Esophagus (tissue), 2 donors: ENCODE data around the gene CASKIN1. TPM values are rescaled to one million over a fixed set of nuclear protein-coding genes. Genes with fewer than 3 reads are reported as not detected.

ENCODE experiments used
- H3K27ac ChIP-seq, 2 donors: one replicate each; pipeline ENCODE4 v1.5.1; 2013; ENCODE audit warnings: low read depth in 2 of 2, mild to moderate bottlenecking in 2 of 2, inconsistent platforms in 1 of 2, low read length in 1 of 2, moderate library complexity in 1 of 2
- H3K27me3 ChIP-seq, 2 donors: one replicate each; pipeline ENCODE4 v1.6.1; 2013; ENCODE audit warnings: low read length in 2 of 2, control low read depth in 1 of 2, mild to moderate bottlenecking in 1 of 2; ENCODE audit not compliant: insufficient read depth in 2 of 2, control insufficient read depth in 1 of 2
- H3K36me3 ChIP-seq, 2 donors: one replicate each; pipeline ENCODE4 v1.6.1; 2013; ENCODE audit warnings: low read length in 1 of 2; ENCODE audit not compliant: control insufficient read depth in 2 of 2, insufficient read depth in 2 of 2
- H3K4me1 ChIP-seq, 2 donors: one replicate each; pipeline ENCODE4 v1.6.1; 2013; ENCODE audit warnings: low read length in 1 of 2; ENCODE audit not compliant: control insufficient read depth in 2 of 2, insufficient read depth in 2 of 2
- H3K4me3 ChIP-seq, 2 donors: one replicate each; pipeline ENCODE4 v1.5.1; 2013; ENCODE audit warnings: low read length in 2 of 2, mild to moderate bottlenecking in 2 of 2, low read depth in 1 of 2, moderate library complexity in 1 of 2
- H3K9me3 ChIP-seq, 2 donors: one replicate each; pipeline ENCODE4 v1.6.1; 2013; ENCODE audit warnings: mild to moderate bottlenecking in 2 of 2, low read depth in 1 of 2, low read length in 1 of 2, moderate library complexity in 1 of 2; ENCODE audit not compliant: control insufficient read depth in 2 of 2, insufficient read depth in 1 of 2
- WGBS, 2 donors: extraction: QIAGEN DNeasy Blood & Tissue Kit; methylation state at CpG; one replicate each; pipeline ENCODE4 v1.1.7; 2013; 5-methylcytosine and 5-hydroxymethylcytosine counted together
- polyA plus RNA-seq, 2 donors: library from polyadenylated mRNA; stranded (reverse); fragments of 200-250 nt; gene quantifications; one replicate each; pipeline ENCODE4 v1.2.3, GENCODE V29; 2013
- donor health status: healthy with polysubstance abuse.
- donor health status: Bipolar disorder and iron deficiency.

CASKIN1 gene
- polyA plus RNA-seq, 2 donors, result 0.29 to 0.81 TPM

GRCh38 chr16:2179576-2179975 is 16.8 kb downstream of the CASKIN1 start:
- Histone ChIP-seq H3K4me1 (peaks cover 2 to 16% of the 10 kb centered on the region in 2 donors), H3K27ac (no peak overlapping the region), H3K36me3 (peaks cover 9 to 27% of the 10 kb centered on the region in 2 donors), H3K27me3 (peaks cover 0 to 2% of the 10 kb centered on the region in 2 donors), H3K9me3 (peaks cover 0 to 6% of the 10 kb centered on the region in 2 donors), H3K4me3 (no peak overlapping the region)
- 66 to 76% methylated on average over 30 to 31 of the region's 31 CpGs for WGBS, 2 donors

GRCh38 chr16:2179107-2179501 is 17.3 kb downstream of the CASKIN1 start:
- Histone ChIP-seq H3K9me3 (peaks cover 0 to 6% of the 10 kb centered on the region in 2 donors), H3K4me3 (no peak overlapping the region), H3K27me3 (peaks cover 0 to 2% of the 10 kb centered on the region in 2 donors), H3K4me1 (peaks cover 2 to 16% of the 10 kb centered on the region in 2 donors), H3K27ac (peak overlapping the region in 1 of 2 donors; percentile 30), H3K36me3 (peaks cover 9 to 32% of the 10 kb centered on the region in 2 donors)
- 41 to 48% methylated on average over 37 to 50 of the region's 50 CpGs for WGBS, 2 donors

- Histone ChIP-seq H3K4me3 (no peak overlapping the region), H3K9me3 (peaks cover 0 to 6% of the 10 kb centered on the region in 2 donors), H3K27me3 (peaks cover 0 to 2% of the 10 kb centered on the region in 2 donors), H3K36me3 (peaks cover 15 to 38% of the 10 kb centered on the region in 2 donors), H3K4me1 (peaks cover 2 to 18% of the 10 kb centered on the region in 2 donors), H3K27ac (peak overlapping the region in 1 of 2 donors; percentile 30)
- 39 to 45% methylated on average over 65 to 106 of the region's 106 CpGs for WGBS, 2 donors
These were observed 17.9 kb downstream of the CASKIN1 start for GRCh38 chr16:2178321-2179106.

DNA sequence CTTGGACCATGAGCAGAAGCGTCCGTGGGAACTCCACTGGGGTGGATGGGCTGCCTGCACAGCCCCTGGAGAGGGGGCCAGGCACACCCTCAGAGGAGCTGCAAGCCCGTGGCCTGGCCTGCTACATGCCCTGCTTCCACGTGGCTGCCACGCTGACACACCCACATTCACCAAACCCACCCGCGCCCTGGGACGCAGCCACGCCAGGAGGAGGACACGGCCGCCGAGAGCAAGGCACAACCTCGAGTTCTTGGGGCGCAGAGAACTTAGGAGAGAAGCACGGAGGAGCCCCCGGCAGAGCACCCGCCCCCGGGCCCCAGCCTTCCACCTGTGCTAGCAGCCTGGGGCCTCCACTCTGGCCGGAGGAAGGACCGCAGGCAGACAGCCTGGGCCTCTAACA is 18.8 kb downstream of the CASKIN1 start:
- H3K27ac ChIP-seq, result no peak overlapping the region
- peaks cover 21 to 44% of the 10 kb centered on the region in 2 donors for H3K36me3 ChIP-seq
- peaks cover 0 to 6% of the 10 kb centered on the region in 2 donors for H3K9me3 ChIP-seq
- no peak overlapping the region for H3K4me3 ChIP-seq
- H3K27me3 ChIP-seq, result peaks cover 0 to 2% of the 10 kb centered on the region in 2 donors
- H3K4me1 ChIP-seq, result peaks cover 2 to 18% of the 10 kb centered on the region in 2 donors
- 91 to 92% methylated on average over 20 of the region's 20 CpGs for WGBS, 2 donors

DNA sequence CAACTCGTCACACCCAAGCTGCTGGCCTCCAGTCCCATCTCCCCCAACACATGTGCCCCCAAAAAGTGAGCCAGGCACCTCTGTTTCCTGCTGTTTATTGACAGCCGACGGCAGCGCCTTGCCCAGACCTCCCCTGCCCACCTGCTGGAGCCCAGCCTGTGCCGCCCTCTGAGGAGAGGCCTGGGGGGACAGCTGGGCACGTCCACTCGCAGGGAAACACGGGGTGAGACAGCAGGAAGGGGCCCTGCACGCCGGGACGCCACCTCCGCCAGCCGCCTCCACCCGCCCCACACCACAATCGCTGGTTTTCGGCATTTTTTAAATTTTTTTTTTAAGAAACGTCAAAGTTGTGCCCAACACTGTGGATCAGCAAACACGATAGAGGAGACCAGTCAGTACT is 19.3 kb downstream of the CASKIN1 start:
- peaks cover 2 to 18% of the 10 kb centered on the region in 2 donors for H3K4me1 ChIP-seq
- no peak overlapping the region for H3K4me3 ChIP-seq
- H3K36me3 ChIP-seq, result peaks cover 21 to 44% of the 10 kb centered on the region in 2 donors
- 86 to 93% methylated on average over 18 of the region's 18 CpGs for WGBS, 2 donors
- peaks cover 0 to 2% of the 10 kb centered on the region in 2 donors for H3K27me3 ChIP-seq
- H3K27ac ChIP-seq, result no peak overlapping the region
- H3K9me3 ChIP-seq, result peaks cover 0 to 5% of the 10 kb centered on the region in 2 donors

DNA sequence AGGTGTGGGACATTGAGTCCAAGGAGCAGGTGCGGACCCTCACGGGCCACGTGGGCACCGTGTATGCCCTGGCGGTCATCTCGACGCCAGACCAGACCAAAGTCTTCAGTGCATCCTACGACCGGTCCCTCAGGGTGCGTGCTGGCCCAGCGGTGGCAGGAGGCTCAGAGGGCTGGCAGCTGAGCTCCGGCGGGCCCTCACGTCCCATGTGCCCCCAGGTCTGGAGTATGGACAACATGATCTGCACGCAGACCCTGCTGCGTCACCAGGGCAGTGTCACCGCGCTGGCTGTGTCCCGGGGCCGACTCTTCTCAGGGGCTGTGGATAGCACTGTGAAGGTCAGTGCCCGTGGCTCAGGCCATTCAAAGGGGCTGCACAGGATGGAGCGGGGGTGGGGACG is 20.4 kb downstream of the CASKIN1 start:
- peaks cover 21 to 54% of the 10 kb centered on the region in 2 donors for H3K36me3 ChIP-seq
- H3K27ac ChIP-seq, result no peak overlapping the region
- H3K9me3 ChIP-seq, result peaks cover 0 to 3% of the 10 kb centered on the region in 2 donors
- WGBS, 2 donors, result 90 to 91% methylated on average over 23 of the region's 23 CpGs
- H3K4me3 ChIP-seq, result no peak overlapping the region
- H3K4me1 ChIP-seq, result peaks cover 2 to 18% of the 10 kb centered on the region in 2 donors
- H3K27me3 ChIP-seq, result peaks cover 0 to 2% of the 10 kb centered on the region in 2 donors

GRCh38 chr16:2175454-2175853 is 21.0 kb downstream of the CASKIN1 start:
- Histone ChIP-seq H3K36me3 (peaks cover 21 to 59% of the 10 kb centered on the region in 2 donors), H3K4me1 (peaks cover 2 to 18% of the 10 kb centered on the region in 2 donors), H3K27ac (no peak overlapping the region), H3K4me3 (no peak overlapping the region), H3K9me3 (peaks cover 0 to 3% of the 10 kb centered on the region in 2 donors), H3K27me3 (peaks cover 0 to 2% of the 10 kb centered on the region in 2 donors)
- 87 to 95% methylated on average over 10 of the region's 10 CpGs for WGBS, 2 donors

DNA sequence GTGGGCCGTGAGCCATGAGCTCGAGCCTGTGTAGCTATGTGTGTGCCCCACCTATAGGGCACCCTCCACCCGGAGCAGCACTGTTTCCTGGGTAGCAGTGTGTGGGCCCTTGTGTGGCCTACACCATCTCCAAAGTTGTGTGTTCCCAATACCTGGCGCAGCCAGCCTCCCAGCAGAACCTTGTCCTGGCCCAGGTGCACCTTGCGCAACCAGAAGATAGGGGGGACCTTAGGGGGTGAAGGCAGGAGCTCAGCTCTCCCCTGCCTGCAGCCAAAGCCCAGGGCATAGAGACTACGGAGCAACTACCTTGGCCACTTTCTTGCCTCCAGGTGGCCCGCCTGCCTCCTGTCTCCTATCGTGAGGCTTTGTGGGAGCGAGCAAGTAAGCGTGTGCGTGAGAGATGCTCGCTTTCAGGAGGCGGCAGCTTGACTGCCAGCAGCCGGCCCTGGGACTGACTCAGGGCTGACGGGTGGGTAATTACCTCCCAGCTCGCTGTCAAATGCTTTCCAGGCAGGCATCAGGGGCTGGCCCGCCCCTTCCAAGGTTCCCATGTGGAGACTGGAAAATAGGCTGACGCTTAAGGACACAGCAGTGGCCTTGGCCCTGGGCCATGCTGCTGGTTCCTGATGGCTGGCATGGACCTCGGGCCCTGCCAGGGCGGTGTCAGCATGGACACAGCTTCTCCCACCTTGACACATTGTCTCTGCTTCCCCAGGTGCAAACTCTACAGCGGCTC is 21.8 kb downstream of the CASKIN1 start:
- Histone ChIP-seq H3K36me3 (peaks cover 21 to 66% of the 10 kb centered on the region in 2 donors), H3K27ac (no peak overlapping the region), H3K4me3 (no peak overlapping the region), H3K9me3 (peaks cover 0 to 3% of the 10 kb centered on the region in 2 donors), H3K4me1 (peaks cover 2 to 18% of the 10 kb centered on the region in 2 donors), H3K27me3 (peaks cover 0 to 2% of the 10 kb centered on the region in 2 donors)
- 82 to 90% methylated on average over 21 of the region's 21 CpGs for WGBS, 2 donors

DNA sequence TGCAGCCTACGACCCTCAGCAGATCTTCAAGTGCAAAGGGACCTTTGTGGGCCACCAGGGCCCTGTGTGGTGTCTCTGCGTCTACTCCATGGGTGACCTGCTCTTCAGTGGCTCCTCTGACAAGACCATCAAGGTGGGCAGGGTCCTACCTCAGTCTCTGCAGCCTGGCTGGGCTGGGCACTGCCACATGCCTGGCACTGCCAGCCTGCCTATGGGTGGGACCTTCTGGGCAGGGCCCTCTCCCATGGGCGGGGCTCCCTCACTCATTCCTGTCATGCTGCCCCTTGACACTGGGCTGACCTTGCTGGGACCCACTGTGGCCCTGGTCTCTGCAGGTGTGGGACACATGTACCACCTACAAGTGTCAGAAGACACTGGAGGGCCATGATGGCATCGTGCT is 22.5 kb downstream of the CASKIN1 start:
- peaks cover 2 to 13% of the 10 kb centered on the region in 2 donors for H3K4me1 ChIP-seq
- no peak overlapping the region for H3K27ac ChIP-seq
- H3K36me3 ChIP-seq, result peaks cover 21 to 70% of the 10 kb centered on the region in 2 donors
- WGBS, 2 donors, result 87 to 96% methylated on average over 4 of the region's 4 CpGs
- H3K27me3 ChIP-seq, result peaks cover 0 to 2% of the 10 kb centered on the region in 2 donors
- H3K4me3 ChIP-seq, result no peak overlapping the region
- peaks cover 0 to 3% of the 10 kb centered on the region in 2 donors for H3K9me3 ChIP-seq
